ENCODE measurements around the gene TCEA3. TPM values are rescaled to one million over a fixed set of nuclear protein-coding genes. Genes with fewer than 3 reads are reported as not detected.

TCEA3 gene
- total RNA-seq, 1 experiment from 2014 or later, result 1.5 TPM

Other genes with a start within 250 kb of the TCEA3 start
- gene HTR1D, start 207.2 kb downstream of the TCEA3 start, total RNA-seq (2014; rRNA removed), result not detected in 2 replicates
- 126 and 140 TPM in 2 replicates for gene HNRNPR, start 80.5 kb downstream of the TCEA3 start, total RNA-seq (2014; rRNA removed)
- 10.8 and 13.4 TPM in 2 replicates for gene ZNF436, start 54.9 kb downstream of the TCEA3 start, total RNA-seq (2014; rRNA removed)
- 21.9 and 27.8 TPM in 2 replicates for gene ASAP3, start 59.4 kb upstream of the TCEA3 start, total RNA-seq (2014; rRNA removed)
- 6.2 and 6.6 TPM in 2 replicates for gene E2F2, start 106.5 kb upstream of the TCEA3 start, total RNA-seq (2014; rRNA removed)
- gene ID3, start 134.8 kb upstream of the TCEA3 start, total RNA-seq (2014; rRNA removed), result 335 and 553 TPM in 2 replicates